Thyroid gland (tissue), 4 donors: ENCODE data around the gene POLD2.

Experiments
- POLR2A ChIP-seq, 2 donors: fragments of 450-650 bp; IDR thresholded peaks; one replicate each; pipeline ENCODE4 v1.6.1; 2017; ENCODE audit warnings: antibody characterized with exemption in 2 of 2, mild to moderate bottlenecking in 2 of 2, moderate library complexity in 1 of 2
- TF ChIP-seq, protein P1 (sequence below), 6 experiments: fragments of 200-600 bp in 3 of 6; fragments of 450-650 bp in 3 of 6; sonication (generic) in 3 of 6; IDR thresholded peaks; one replicate each; pipeline ENCODE4 v1.5.1; 2016 to 2019; ENCODE audit warnings: antibody characterized with exemption in 6 of 6, mild to moderate bottlenecking in 2 of 6, inconsistent platforms in 1 of 6, moderate library complexity in 1 of 6

DNA sequence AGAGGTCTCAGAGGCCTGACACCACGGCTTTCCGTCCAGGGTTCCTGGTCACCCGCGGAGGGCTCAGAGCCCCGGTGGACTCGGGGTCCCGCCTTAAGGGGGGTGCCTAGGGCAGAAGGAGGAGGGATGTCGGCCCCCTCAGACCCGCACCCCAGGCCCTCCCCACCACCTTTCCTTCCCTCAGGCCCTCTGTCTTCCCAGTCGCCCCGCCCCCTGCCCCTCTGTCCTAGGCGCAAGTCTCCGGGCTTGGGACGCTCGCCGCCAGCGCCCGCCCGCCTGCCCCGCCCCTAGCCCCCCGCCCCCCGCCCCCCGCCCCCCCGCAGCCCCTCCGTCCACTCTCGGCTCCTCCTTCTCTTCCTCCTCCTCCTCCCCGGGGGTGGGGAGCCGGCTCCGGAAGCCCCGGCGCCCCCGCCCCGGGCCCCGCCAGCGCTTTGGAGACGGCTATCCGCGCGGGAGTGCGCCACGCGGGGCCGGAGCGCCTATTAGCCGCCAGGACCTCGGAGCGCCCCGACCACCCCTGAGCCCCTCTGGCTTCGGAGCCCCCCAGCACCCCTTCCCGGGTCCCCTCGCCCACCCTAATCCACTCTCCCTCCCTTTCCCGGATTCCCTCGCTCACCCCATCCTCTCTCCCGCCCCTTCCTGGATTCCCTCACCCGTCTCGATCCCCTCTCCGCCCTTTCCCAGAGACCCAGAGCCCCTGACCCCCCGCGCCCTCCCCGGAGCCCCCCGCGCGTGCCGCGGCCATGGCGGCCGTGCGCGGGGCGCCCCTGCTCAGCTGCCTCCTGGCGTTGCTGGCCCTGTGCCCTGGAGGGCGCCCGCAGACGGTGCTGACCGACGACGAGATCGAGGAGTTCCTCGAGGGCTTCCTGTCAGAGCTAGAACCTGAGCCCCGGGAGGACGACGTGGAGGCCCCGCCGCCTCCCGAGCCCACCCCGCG is 19.2 kb downstream of the POLD2 start, which contains the start of gene AEBP1:
- no peak for TF ChIP-seq POLR2A (IDR thresholded peaks at IDR 0.05)
- TF ChIP-seq, protein P1, sequence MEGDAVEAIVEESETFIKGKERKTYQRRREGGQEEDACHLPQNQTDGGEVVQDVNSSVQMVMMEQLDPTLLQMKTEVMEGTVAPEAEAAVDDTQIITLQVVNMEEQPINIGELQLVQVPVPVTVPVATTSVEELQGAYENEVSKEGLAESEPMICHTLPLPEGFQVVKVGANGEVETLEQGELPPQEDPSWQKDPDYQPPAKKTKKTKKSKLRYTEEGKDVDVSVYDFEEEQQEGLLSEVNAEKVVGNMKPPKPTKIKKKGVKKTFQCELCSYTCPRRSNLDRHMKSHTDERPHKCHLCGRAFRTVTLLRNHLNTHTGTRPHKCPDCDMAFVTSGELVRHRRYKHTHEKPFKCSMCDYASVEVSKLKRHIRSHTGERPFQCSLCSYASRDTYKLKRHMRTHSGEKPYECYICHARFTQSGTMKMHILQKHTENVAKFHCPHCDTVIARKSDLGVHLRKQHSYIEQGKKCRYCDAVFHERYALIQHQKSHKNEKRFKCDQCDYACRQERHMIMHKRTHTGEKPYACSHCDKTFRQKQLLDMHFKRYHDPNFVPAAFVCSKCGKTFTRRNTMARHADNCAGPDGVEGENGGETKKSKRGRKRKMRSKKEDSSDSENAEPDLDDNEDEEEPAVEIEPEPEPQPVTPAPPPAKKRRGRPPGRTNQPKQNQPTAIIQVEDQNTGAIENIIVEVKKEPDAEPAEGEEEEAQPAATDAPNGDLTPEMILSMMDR (IDR thresholded peaks at IDR 0.05): no peak
